Stimulated activated memory B cell treated with anti-CD40 and anti-IgM and Interleukin-4, amounts not matched to agents 10 μg/mL and 1 μg/mL and 100 μg/mL, for 72 hours (primary cell): ENCODE results near the gene ALG5.

ENCODE experiments used
- ATAC-seq: fragments of 150-1000 bp; cut with Tn5 transposase; 2 replicates; pipeline ENCODE4 v1.10.0; 2021
- H3K27ac Mint-ChIP-seq: one replicate; pipeline ENCODE4 v1.8.0; 2022; ENCODE audit warnings: mild to moderate bottlenecking, mixed read lengths
- H3K27me3 Mint-ChIP-seq: one replicate; pipeline ENCODE4 v1.8.0; 2022; ENCODE audit warnings: mixed read lengths
- H3K36me3 Mint-ChIP-seq: one replicate; pipeline ENCODE4 v1.8.0; 2022; ENCODE audit warnings: mixed read lengths
- H3K4me1 Mint-ChIP-seq: one replicate; pipeline ENCODE4 v1.8.0; 2022; ENCODE audit warnings: mixed read lengths
- H3K4me3 Mint-ChIP-seq: one replicate; pipeline ENCODE4 v1.8.0; 2022; ENCODE audit warnings: mild to moderate bottlenecking, moderate library complexity, mixed read lengths
- H3K9me3 Mint-ChIP-seq: one replicate; pipeline ENCODE4 v1.8.0; 2022; ENCODE audit warnings: mixed read lengths

Gene ALG5

DNA sequence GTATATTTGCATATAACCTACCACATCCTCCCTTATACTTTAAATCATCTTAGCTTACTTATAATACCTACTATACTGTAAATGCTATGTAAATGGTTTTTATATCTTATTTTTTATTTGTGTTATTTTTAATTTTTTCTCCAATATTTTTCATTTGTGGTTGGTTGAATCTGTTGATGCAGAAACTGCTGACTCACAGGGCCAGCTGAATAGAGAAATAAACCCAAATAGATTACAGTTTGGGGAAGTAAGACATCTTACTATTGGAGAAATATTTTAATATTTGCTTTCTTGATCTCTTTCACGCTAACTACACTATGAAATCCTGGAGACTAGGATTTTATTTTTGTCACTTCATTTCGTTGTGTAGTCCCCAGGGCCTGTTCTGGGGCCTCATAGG, 86.2 kb downstream of the ALG5 start:
- Mint-ChIP-seq H3K9me3 (no peaks in the 10 kb centered on the region), H3K36me3 (no peaks in the 10 kb centered on the region), H3K27me3 (peaks cover 52% of the 10 kb centered on the region), H3K4me3 (no peak overlapping the region), H3K27ac (no peak overlapping the region), H3K4me1 (peaks cover 5% of the 10 kb centered on the region)
- ATAC-seq = no peak

DNA sequence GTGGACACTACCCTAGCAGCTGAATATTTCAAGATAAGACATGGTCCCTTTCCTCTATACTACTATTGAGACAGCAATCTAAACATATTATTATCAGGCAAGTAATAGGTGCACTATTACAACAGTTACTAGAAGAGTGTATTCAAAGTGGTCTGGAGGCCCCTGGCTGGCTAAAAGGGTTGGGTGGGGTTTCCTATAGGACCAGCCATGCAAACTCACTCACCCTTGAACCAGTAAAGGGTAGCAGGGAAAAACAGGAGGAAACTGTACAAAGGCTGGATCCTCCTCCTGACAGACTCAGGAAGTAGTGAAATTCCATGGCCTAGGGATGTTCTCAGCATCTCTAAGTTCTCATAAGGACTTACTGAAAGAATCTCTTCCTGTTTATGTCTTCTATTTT, 86.8 kb downstream of the ALG5 start:
- H3K4me1 Mint-ChIP-seq = peaks cover 5% of the 10 kb centered on the region
- H3K4me3 Mint-ChIP-seq = no peak overlapping the region
- H3K36me3 Mint-ChIP-seq = no peaks in the 10 kb centered on the region
- ATAC-seq = no peak
- H3K27me3 Mint-ChIP-seq = peaks cover 47% of the 10 kb centered on the region
- no peaks in the 10 kb centered on the region for H3K9me3 Mint-ChIP-seq
- H3K27ac Mint-ChIP-seq = no peak overlapping the region

DNA sequence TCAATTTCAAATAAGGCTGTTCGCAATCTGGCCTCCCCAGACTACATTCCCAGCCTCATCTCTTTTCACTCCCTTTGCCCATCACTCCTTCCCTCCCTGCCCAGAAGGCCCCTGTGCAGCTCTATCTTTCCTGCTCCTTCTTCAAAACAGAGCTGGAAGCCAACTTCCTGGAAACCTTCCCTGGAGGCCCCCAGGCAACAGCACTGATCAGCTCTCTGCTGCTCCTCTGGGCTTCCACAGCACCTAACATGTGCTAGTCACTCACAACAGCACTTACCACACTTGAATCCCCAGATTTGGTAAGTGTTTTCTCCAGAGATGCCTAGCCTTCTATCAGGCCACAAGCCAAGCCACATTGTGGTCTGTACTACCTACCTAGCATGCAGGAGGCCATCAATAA, 88.6 kb downstream of the ALG5 start:
- peaks cover 30% of the 10 kb centered on the region for H3K27me3 Mint-ChIP-seq
- no peak overlapping the region for H3K27ac Mint-ChIP-seq
- H3K36me3 Mint-ChIP-seq = no peaks in the 10 kb centered on the region

DNA sequence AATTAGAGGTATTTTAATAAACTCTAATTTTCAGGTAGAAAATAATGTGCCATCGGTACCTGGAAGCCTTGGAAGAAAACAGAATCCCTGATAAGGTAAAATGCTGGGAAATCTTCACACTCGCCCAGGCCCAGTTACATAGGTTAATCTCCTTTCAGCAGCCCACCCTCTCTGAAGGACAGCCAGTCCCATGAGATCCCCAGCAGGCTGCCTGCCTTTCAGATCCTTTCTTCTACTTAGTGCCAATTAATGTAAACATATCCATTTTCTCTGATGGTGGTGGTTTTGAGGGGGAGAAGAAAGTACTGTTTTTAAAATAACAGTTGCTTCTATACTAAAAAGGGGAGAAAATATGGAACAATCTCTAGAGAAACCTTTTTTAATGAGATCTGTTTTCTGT, 91.3 kb downstream of the ALG5 start:
- no peak overlapping the region for H3K27ac Mint-ChIP-seq
- no peak for ATAC-seq
- no peak overlapping the region for H3K4me3 Mint-ChIP-seq
- no peaks in the 10 kb centered on the region for H3K36me3 Mint-ChIP-seq
- peaks cover 4% of the 10 kb centered on the region for H3K4me1 Mint-ChIP-seq
- H3K9me3 Mint-ChIP-seq = no peaks in the 10 kb centered on the region
- peaks cover 18% of the 10 kb centered on the region for H3K27me3 Mint-ChIP-seq

More for the DNA sequence above, 88.6 kb downstream of the ALG5 start:
- no peak overlapping the region for H3K4me3 Mint-ChIP-seq
- peaks cover 5% of the 10 kb centered on the region for H3K4me1 Mint-ChIP-seq
- ATAC-seq = no peak
- no peaks in the 10 kb centered on the region for H3K9me3 Mint-ChIP-seq

DNA sequence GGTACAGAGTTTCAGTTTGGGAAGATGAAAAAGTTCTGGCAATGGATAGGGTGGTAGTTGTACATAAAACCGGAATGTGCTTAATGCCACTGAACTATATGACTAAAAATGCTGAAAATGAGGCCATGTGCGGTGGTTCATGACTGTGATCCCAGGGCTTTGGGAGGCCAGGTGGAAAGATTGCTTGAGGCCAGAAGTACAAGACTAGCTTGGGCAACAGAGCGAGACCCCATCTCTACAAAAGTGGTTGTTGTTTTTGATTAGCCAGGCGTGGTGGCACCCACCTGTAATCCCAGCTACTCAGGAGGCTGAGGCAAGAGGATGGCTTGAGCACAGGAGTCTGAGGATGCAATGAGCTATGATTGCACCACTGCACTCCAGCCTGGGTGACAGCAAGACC, 91.9 kb downstream of the ALG5 start:
- H3K4me3 Mint-ChIP-seq = no peak overlapping the region
- no peak overlapping the region for H3K27ac Mint-ChIP-seq
- peaks cover 18% of the 10 kb centered on the region for H3K27me3 Mint-ChIP-seq
- no peaks in the 10 kb centered on the region for H3K4me1 Mint-ChIP-seq
- H3K9me3 Mint-ChIP-seq = no peaks in the 10 kb centered on the region
- no peak for ATAC-seq
- H3K36me3 Mint-ChIP-seq = no peaks in the 10 kb centered on the region

DNA sequence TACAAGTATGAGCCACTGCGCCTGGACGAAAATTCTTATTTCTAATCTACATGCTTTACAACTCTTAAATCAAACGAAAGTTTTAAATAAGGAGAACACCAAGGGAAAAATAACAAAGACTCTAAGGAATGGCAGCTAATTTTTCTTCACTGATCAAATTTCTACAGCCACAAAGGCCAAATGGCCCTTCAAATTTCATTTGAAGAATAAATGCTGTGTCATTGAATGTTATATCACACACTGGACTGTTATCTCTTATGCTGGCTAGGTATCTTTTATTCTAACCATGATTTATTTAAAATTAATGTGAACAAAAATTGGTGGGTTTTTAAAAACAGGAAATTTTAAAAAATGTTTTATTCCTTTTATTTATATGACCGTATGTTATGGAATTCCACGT, 93.2 kb downstream of the ALG5 start:
- H3K27ac Mint-ChIP-seq = no peak overlapping the region
- H3K9me3 Mint-ChIP-seq = no peaks in the 10 kb centered on the region
- ATAC-seq = no peak
- H3K4me3 Mint-ChIP-seq = no peak overlapping the region
- peaks cover 18% of the 10 kb centered on the region for H3K27me3 Mint-ChIP-seq
- no peaks in the 10 kb centered on the region for H3K36me3 Mint-ChIP-seq
- H3K4me1 Mint-ChIP-seq = no peaks in the 10 kb centered on the region

DNA sequence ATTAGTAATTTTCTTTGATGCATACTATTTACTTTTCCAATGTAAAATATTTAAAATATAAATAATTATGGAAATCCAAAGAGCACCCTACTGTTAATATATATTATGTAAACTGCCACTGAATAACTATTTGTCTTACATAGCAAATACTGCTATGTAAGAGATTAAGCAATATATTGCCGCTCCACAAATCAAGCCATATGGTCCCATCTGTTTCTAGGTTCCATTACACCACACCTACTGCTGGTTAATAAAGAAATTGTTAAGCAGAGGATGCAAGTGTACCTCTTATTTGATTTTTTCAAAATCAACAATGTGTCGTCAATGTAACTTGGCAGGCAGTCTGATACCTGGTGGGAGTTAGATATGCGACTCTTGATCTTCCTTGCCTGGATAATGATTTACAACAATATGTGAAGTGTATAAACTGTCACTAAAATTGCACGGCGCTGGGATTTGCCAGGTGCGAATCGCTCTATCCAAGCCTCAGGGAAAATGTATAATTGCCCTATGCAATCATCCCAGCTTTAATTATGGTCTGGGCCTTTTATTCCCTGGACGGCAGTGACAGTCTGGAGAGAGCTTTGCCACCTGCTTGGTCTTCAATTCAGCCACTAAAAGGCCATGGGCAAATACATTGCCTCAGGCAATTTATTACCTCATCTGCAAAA, 95.1 kb downstream of the ALG5 start:
- ATAC-seq = no peak
- Mint-ChIP-seq H3K4me3 (no peak overlapping the region), H3K36me3 (no peaks in the 10 kb centered on the region), H3K27ac (no peak overlapping the region), H3K9me3 (no peaks in the 10 kb centered on the region), H3K27me3 (peaks cover 12% of the 10 kb centered on the region), H3K4me1 (no peaks in the 10 kb centered on the region)
